ENCODE results near the gene CADPS2. TPM values are rescaled to one million over a fixed set of nuclear protein-coding genes. Genes with fewer than 3 reads are reported as not detected.

CADPS2 gene
- total RNA-seq, 2 experiments from 2014 or later, result not detected

DNA sequence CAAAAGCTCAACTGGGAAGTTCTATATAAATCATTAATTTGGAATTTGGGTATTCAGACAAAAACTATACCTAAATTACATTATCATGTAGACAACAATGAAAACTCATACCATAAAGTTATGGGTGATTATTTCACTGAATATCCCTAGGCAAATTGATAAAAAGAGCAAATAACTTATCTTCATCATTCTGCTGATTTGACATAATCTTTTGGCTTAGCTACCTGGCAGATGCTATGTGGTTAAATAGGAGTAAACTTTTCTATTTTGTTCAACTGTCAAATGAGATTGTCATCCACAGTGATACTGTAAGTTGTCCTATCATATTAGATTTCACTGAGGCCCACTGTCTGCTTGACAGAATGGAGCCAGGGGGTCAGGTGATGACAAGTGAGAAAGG, 432.8 kb downstream of the CADPS2 start:
- H4K20me1 ChIP-seq (ENCODE audit: insufficient read depth, low read length), result no peaks in the 10 kb centered on the region
- no peak for DNase-seq (ENCODE audit: low spot score)
- ChIA-PET CTCF (ENCODE audit: unreplicated experiment) (no interaction called here), POLR2A (no interaction called here)
- H3K79me2 ChIP-seq (ENCODE audit: insufficient read depth, low read depth, low read length), result no peaks in the 10 kb centered on the region
- intact Hi-C loops (cut with micrococcal nuclease; ENCODE audit: unreplicated experiment), result no loop called here
- no peak for TF ChIP-seq EZH2phosphoT487 (IDR thresholded peaks at IDR 0.05; ENCODE audit: borderline replicate concordance, low read depth, low read length)
- TF ChIP-seq, protein P1, sequence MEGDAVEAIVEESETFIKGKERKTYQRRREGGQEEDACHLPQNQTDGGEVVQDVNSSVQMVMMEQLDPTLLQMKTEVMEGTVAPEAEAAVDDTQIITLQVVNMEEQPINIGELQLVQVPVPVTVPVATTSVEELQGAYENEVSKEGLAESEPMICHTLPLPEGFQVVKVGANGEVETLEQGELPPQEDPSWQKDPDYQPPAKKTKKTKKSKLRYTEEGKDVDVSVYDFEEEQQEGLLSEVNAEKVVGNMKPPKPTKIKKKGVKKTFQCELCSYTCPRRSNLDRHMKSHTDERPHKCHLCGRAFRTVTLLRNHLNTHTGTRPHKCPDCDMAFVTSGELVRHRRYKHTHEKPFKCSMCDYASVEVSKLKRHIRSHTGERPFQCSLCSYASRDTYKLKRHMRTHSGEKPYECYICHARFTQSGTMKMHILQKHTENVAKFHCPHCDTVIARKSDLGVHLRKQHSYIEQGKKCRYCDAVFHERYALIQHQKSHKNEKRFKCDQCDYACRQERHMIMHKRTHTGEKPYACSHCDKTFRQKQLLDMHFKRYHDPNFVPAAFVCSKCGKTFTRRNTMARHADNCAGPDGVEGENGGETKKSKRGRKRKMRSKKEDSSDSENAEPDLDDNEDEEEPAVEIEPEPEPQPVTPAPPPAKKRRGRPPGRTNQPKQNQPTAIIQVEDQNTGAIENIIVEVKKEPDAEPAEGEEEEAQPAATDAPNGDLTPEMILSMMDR (conservative IDR thresholded peaks at IDR 0.05; ENCODE audit: low read length), result no peak
- H3K4me1 ChIP-seq (ENCODE audit: insufficient read depth, low read length, poor library complexity, severe bottlenecking), result no peaks in the 10 kb centered on the region
- H3K4me2 ChIP-seq (ENCODE audit: low read length), result no peak overlapping the region
- no peaks in the 10 kb centered on the region for H3K36me3 ChIP-seq (ENCODE audit: insufficient read depth, low read length)
- H3K9me2 ChIP-seq (ENCODE audit: insufficient read depth, low read length), result no peaks in the 10 kb centered on the region
- no peak overlapping the region for H3K4me3 ChIP-seq (ENCODE audit: low read depth, low read length, poor library complexity, severe bottlenecking)
- H3K27ac ChIP-seq (ENCODE audit: low read depth, low read length, poor library complexity, severe bottlenecking), result no peak overlapping the region
- H2AFZ ChIP-seq (ENCODE audit: low read length), result no peak overlapping the region
- BruUV-seq (replicated peaks), result no TSS peak
- H3K9me3 ChIP-seq (ENCODE audit: low read length), result no peaks in the 10 kb centered on the region

DNA sequence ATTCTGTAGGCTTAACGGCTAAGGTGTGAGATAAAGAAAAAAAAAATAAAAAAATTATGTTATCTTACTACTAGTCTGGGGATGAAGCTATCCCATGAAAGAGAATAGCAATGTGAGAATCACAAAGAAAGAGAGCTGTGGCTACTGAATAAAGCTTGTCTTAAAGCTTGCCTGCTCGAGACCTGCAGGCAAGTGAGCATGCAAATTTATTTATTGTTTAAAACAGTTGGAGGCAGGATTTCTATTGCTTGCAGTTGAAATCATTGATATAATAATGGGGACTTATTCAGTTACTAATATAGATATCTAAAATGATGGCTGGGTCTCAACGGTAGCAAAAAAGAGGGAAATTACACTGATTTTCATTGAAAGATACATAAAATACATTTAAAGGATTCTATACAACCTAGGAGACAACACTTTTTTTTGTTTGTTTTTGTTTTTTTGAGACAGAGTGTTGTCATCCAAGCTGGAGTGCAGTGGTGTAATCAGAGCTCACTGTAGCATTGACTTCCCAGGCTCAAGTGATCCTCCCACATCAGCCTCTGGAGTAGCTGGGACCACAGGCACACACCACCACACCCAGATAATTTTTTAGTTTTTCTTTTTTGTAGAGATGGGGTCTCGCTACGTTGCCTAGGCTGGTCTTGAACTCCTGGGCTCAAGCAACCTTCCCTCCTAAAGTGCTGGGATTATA, 437.2 kb downstream of the CADPS2 start:
- no peaks in the 10 kb centered on the region for H3K79me2 ChIP-seq (ENCODE audit: insufficient read depth, low read depth, low read length)
- no peaks in the 10 kb centered on the region for H4K20me1 ChIP-seq (ENCODE audit: insufficient read depth, low read length)
- H3K4me2 ChIP-seq (ENCODE audit: low read length), result no peak overlapping the region
- no peak overlapping the region for H3K27ac ChIP-seq (ENCODE audit: low read depth, low read length, poor library complexity, severe bottlenecking)
- no peaks in the 10 kb centered on the region for H3K4me1 ChIP-seq (ENCODE audit: insufficient read depth, low read length, poor library complexity, severe bottlenecking)
- BruUV-seq (replicated peaks), result no TSS peak
- ChIA-PET CTCF (ENCODE audit: unreplicated experiment) (no interaction called here), POLR2A (interaction anchor here (0.6 kb wide), 1 partner anchor 88 kb away, joined by 5 read pairs; no protein-coding TSS in a partner anchor)
- TF ChIP-seq EZH2phosphoT487 (IDR thresholded peaks at IDR 0.05; ENCODE audit: borderline replicate concordance, low read depth, low read length), result no peak
- TF ChIP-seq, protein P1 (conservative IDR thresholded peaks at IDR 0.05; ENCODE audit: low read length), result no peak
- no peak for DNase-seq (ENCODE audit: low spot score)
- H3K36me3 ChIP-seq (ENCODE audit: insufficient read depth, low read length), result no peaks in the 10 kb centered on the region
- no peak overlapping the region for H2AFZ ChIP-seq (ENCODE audit: low read length)
- H3K9me2 ChIP-seq (ENCODE audit: insufficient read depth, low read length), result no peaks in the 10 kb centered on the region
- intact Hi-C loops (cut with micrococcal nuclease; ENCODE audit: unreplicated experiment), result no loop called here
- H3K9me3 ChIP-seq (ENCODE audit: low read length), result no peaks in the 10 kb centered on the region
- H3K4me3 ChIP-seq (ENCODE audit: low read depth, low read length, poor library complexity, severe bottlenecking), result no peak overlapping the region

DNA sequence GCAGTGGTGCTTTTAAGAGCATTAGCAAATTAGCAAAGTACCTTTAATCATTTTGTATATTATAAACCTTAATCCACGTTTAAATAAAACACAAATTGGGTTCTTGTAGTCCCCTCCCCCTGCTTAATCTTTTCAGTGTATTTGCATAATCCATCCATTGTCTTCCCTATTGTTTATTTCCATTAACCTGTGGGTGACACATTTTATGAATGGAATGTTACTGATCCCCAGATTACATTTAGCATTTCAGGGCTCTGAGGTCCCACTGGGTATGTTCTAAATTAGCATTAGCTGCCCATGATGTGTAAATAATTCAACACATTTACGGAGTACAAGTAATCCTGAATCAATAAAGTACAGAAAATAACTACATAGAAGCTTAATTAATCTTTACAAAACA, 443.3 kb downstream of the CADPS2 start:
- H2AFZ ChIP-seq (ENCODE audit: low read length), result no peak overlapping the region
- H3K79me2 ChIP-seq (ENCODE audit: insufficient read depth, low read depth, low read length), result no peaks in the 10 kb centered on the region
- H3K27ac ChIP-seq (ENCODE audit: low read depth, low read length, poor library complexity, severe bottlenecking), result no peak overlapping the region
- no peaks in the 10 kb centered on the region for H3K4me1 ChIP-seq (ENCODE audit: insufficient read depth, low read length, poor library complexity, severe bottlenecking)
- POLR2A ChIA-PET, result interaction anchor here (0.6 kb wide), 1 partner anchor 139 kb away, joined by 3 read pairs; no protein-coding TSS in a partner anchor
- H4K20me1 ChIP-seq (ENCODE audit: insufficient read depth, low read length), result no peaks in the 10 kb centered on the region
- no peaks in the 10 kb centered on the region for H3K9me2 ChIP-seq (ENCODE audit: insufficient read depth, low read length)
- no peaks in the 10 kb centered on the region for H3K36me3 ChIP-seq (ENCODE audit: insufficient read depth, low read length)
- H3K4me3 ChIP-seq (ENCODE audit: low read depth, low read length, poor library complexity, severe bottlenecking), result no peak overlapping the region
- no peaks in the 10 kb centered on the region for H3K9me3 ChIP-seq (ENCODE audit: low read length)
- CTCF ChIA-PET (ENCODE audit: unreplicated experiment), result no interaction called here
- TF ChIP-seq, protein P1 (conservative IDR thresholded peaks at IDR 0.05; ENCODE audit: low read length), result no peak
- TF ChIP-seq EZH2phosphoT487 (IDR thresholded peaks at IDR 0.05; ENCODE audit: borderline replicate concordance, low read depth, low read length), result no peak
- DNase-seq (ENCODE audit: low spot score), result no peak
- no peak overlapping the region for H3K4me2 ChIP-seq (ENCODE audit: low read length)
- intact Hi-C loops (cut with micrococcal nuclease; ENCODE audit: unreplicated experiment), result no loop called here
- no TSS peak for BruUV-seq (replicated peaks)
